Measurements from ENCODE around the gene CDKN1A.

The CDKN1A gene

GRCh38 chr6:36656441-36656840 lies 22.1 kb upstream of the CDKN1A start:
- no peak for DNase-seq

GRCh38 chr6:36657271-36657670 lies 21.2 kb upstream of the CDKN1A start:
- DNase-seq, result no peak

GRCh38 chr6:36657942-36658544 lies 20.5 kb upstream of the CDKN1A start:
- DNase-seq, result no peak

GRCh38 chr6:36659271-36659670 lies 19.2 kb upstream of the CDKN1A start:
- no peak for DNase-seq

GRCh38 chr6:36660771-36661471 lies 17.6 kb upstream of the CDKN1A start:
- no peak for DNase-seq

GRCh38 chr6:36662380-36662779 lies 16.1 kb upstream of the CDKN1A start:
- no peak for DNase-seq

GRCh38 chr6:36662827-36663256 lies 15.7 kb upstream of the CDKN1A start:
- no peak for DNase-seq

- no peak for DNase-seq
Measured at GRCh38 chr6:36663504-36664446, 14.7 kb upstream of the CDKN1A start.

- no peak for DNase-seq
Measured at GRCh38 chr6:36665180-36665579, 13.3 kb upstream of the CDKN1A start.

GRCh38 chr6:36666287-36666686 lies 12.2 kb upstream of the CDKN1A start:
- DNase-seq, result no peak

GRCh38 chr6:36666826-36667591 lies 11.5 kb upstream of the CDKN1A start:
- no peak for DNase-seq

GRCh38 chr6:36668591-36668990 lies 9.9 kb upstream of the CDKN1A start:
- no peak for DNase-seq

- DNase-seq, result no peak
Measured at GRCh38 chr6:36669002-36669401, 9.5 kb upstream of the CDKN1A start.

- DNase-seq, result no peak
Measured at GRCh38 chr6:36670271-36670670, 8.2 kb upstream of the CDKN1A start.

- no peak for DNase-seq
Measured at GRCh38 chr6:36671687-36672375, 6.7 kb upstream of the CDKN1A start.

GRCh38 chr6:36673882-36674281 lies 4.6 kb upstream of the CDKN1A start:
- no peak for DNase-seq

- no peak for DNase-seq
Measured at GRCh38 chr6:36674942-36675341, 3.6 kb upstream of the CDKN1A start.

- no peak for DNase-seq
Measured at GRCh38 chr6:36676141-36677058, 2.1 kb upstream of the CDKN1A start.

- DNase-seq, result no peak
Measured at GRCh38 chr6:36677059-36677749, 1.3 kb upstream of the CDKN1A start.

GRCh38 chr6:36677753-36678487 lies 594 bp upstream of the CDKN1A start:
- no peak for DNase-seq

Measured in stimulated activated CD4-positive, alpha-beta T cell treated with anti-CD3 and anti-CD28 coated beads, Interleukin-2, amount 100 ng/mL, for 24 hours (primary cell).